Liver (tissue), 3 donors: Measurements from ENCODE around the gene ACOXL.

Experiments
- CTCF ChIP-seq: fragments of 150-350 bp; IDR thresholded peaks from 2 replicates; pipeline ENCODE4 v1.5.1; 2017; ENCODE audit warnings: improper control_type of control experiment, low read depth, low read length; ENCODE audit not compliant: missing input control
- EGR1 ChIP-seq, 2 donors: IDR thresholded peaks; 2 replicates each; pipeline ENCODE4 v1.6.1; 2016 to 2018; ENCODE audit warnings: antibody characterized with exemption in 2 of 2, low read depth in 2 of 2
- FOXA1 ChIP-seq: IDR thresholded peaks from 2 replicates; pipeline ENCODE4 v1.6.1; 2016; ENCODE audit warnings: antibody characterized with exemption
- HNF4G ChIP-seq: IDR thresholded peaks from 2 replicates; pipeline ENCODE4 v1.6.1; 2016; ENCODE audit warnings: antibody characterized with exemption
- JUND ChIP-seq, 2 donors: IDR thresholded peaks; 2 replicates each; pipeline ENCODE4 v1.6.1; 2016; ENCODE audit warnings: antibody characterized with exemption in 2 of 2
- MAX ChIP-seq: IDR thresholded peaks from 2 replicates; pipeline ENCODE4 v1.6.1; 2016; ENCODE audit warnings: antibody characterized with exemption
- RAD21 ChIP-seq, 2 donors: IDR thresholded peaks; 2 replicates each; pipeline ENCODE4 v1.6.1; 2016; ENCODE audit warnings: antibody characterized with exemption in 2 of 2, mild to moderate bottlenecking in 2 of 2
- REST ChIP-seq: IDR thresholded peaks from 2 replicates; pipeline ENCODE4 v1.6.1; 2016; ENCODE audit warnings: antibody characterized with exemption, mild to moderate bottlenecking
- RXRA ChIP-seq, 2 donors: IDR thresholded peaks; 2 replicates each; pipeline ENCODE4 v1.6.1; 2017 to 2018; ENCODE audit warnings: antibody characterized with exemption in 2 of 2, mild to moderate bottlenecking in 1 of 2
- SP1 ChIP-seq: IDR thresholded peaks from 2 replicates; pipeline ENCODE4 v1.6.1; 2018; ENCODE audit warnings: antibody characterized with exemption, mild to moderate bottlenecking
- TAF1 ChIP-seq: conservative IDR thresholded peaks from 2 replicates; pipeline ENCODE4 v1.6.1; 2016; ENCODE audit warnings: antibody characterized with exemption, mild to moderate bottlenecking
- YY1 ChIP-seq: IDR thresholded peaks from 2 replicates; pipeline ENCODE4 v1.6.1; 2016; ENCODE audit warnings: antibody characterized with exemption, mild to moderate bottlenecking
- ZBTB33 ChIP-seq: IDR thresholded peaks from 2 replicates; pipeline ENCODE4 v1.6.1; 2016; ENCODE audit warnings: antibody characterized with exemption
- donor health status: healthy.
- donor health status: healthy.

- TF ChIP-seq CTCF: no peak
- no peak for TF ChIP-seq FOXA1
- TF ChIP-seq JUND (IDR thresholded peaks at IDR 0.05): no peak
- no peak for TF ChIP-seq MAX
- no peak for TF ChIP-seq TAF1
- TF ChIP-seq RXRA (IDR thresholded peaks at IDR 0.05): no peak
- no peak for TF ChIP-seq SP1
- TF ChIP-seq ZBTB33: no peak
- TF ChIP-seq EGR1 (IDR thresholded peaks at IDR 0.05; ENCODE audit: low read depth in 2 of 2): no peak
- TF ChIP-seq RAD21 (IDR thresholded peaks at IDR 0.05): no peak
- TF ChIP-seq YY1: no peak
- no peak for TF ChIP-seq HNF4G
- TF ChIP-seq REST: no peak
These were observed 36.2 kb downstream of the ACOXL start for GRCh38 chr2:110768591-110768990.
